ENCODE measurements around the gene BRMS1. TPM values are rescaled to one million over a fixed set of nuclear protein-coding genes. Genes with fewer than 3 reads are reported as not detected.
"Not testable (repeated sequence)": the region's sequence is repeated elsewhere in the genome, so short reads cannot be mapped to it uniquely, and the experiment has no call there.

The BRMS1 gene
- total RNA-seq, 1 experiment from 2014 or later, result 123 TPM

DNA sequence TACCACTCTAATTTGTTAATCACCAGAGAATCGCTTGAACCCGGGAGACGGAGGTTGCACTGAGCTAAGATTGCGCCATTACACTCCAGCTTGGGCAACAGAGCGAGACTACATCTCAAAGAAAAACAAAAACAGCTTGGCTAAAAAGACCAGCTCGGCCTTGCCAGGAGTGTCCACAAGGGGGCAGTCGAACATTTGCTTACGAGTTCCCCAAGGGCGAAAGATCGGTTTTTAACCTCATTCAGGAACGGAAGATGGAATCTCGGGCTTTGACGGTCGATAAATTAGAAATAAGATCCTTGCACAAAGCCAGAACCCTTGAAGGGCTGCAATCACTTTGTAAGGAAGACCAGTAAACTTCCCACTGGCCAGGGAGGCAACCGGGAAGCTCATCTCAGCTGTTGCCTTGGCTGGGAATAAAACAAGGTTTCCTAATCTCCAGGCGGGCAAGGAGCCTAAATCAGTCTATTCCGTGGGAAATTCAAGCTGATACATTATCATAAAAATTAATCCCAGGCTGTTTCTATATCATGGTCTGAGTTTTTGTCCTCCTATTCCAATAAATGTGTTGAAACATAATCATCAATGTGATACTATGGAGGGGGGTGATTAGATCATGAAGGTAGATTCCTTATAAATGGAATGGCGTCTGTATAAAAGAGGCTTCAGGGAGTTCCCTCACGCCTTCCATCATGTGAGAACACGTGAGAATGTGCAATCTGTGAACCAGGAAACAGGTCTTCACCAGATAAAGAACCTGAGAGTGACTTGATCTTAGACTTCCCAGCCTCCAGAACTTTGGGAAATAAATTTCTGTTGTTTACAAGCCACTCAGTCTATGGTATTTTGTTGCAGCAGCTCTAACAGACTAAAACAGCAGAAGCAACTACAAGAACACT is 41.5 kb upstream of the BRMS1 start:
- H3K27ac ChIP-seq (ENCODE audit: low read length), result no peak overlapping the region
- no peaks in the 10 kb centered on the region for H4K20me1 ChIP-seq (ENCODE audit: low read length)
- H3K9me2 ChIP-seq (replicated peaks; ENCODE audit: low read length), result no peaks in the 10 kb centered on the region
- POLR2A ChIA-PET (ENCODE audit: unreplicated experiment), result interaction anchor here (0.6 kb wide), 1 partner anchor 98 kb away, joined by 3 read pairs; no protein-coding TSS in a partner anchor
- no peaks in the 10 kb centered on the region for H3K27me3 ChIP-seq (ENCODE audit: low read length)
- TF ChIP-seq, protein P1, sequence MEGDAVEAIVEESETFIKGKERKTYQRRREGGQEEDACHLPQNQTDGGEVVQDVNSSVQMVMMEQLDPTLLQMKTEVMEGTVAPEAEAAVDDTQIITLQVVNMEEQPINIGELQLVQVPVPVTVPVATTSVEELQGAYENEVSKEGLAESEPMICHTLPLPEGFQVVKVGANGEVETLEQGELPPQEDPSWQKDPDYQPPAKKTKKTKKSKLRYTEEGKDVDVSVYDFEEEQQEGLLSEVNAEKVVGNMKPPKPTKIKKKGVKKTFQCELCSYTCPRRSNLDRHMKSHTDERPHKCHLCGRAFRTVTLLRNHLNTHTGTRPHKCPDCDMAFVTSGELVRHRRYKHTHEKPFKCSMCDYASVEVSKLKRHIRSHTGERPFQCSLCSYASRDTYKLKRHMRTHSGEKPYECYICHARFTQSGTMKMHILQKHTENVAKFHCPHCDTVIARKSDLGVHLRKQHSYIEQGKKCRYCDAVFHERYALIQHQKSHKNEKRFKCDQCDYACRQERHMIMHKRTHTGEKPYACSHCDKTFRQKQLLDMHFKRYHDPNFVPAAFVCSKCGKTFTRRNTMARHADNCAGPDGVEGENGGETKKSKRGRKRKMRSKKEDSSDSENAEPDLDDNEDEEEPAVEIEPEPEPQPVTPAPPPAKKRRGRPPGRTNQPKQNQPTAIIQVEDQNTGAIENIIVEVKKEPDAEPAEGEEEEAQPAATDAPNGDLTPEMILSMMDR (conservative IDR thresholded peaks at IDR 0.05; ENCODE audit: low read depth, low read length), result peak; percentile 98
- no peak for TF ChIP-seq EZH2phosphoT487 (IDR thresholded peaks at IDR 0.05; ENCODE audit: borderline replicate concordance, low read length)
- H2AFZ ChIP-seq (ENCODE audit: low read length), result peak overlapping the region; percentile 83
- no peaks in the 10 kb centered on the region for H3F3A ChIP-seq (ENCODE audit: low read length, unreplicated experiment)
- CTCF ChIA-PET, result interaction anchor here (0.5 to 1.9 kb wide), 18 partner anchors 10 to 292 kb away, joined by 3 to 17 read pairs (median 4); partner anchors contain the start of genes DPP3, MRPL11, RIN1 and SLC29A2
- 0 out of 2 replicates have a peak, but pooled peaks cover 3% of the 10 kb centered on the region for H3K4me1 ChIP-seq (ENCODE audit: insufficient read depth, low read length)
- ATAC-seq, result peak; percentile 77
- H3K4me2 ChIP-seq (ENCODE audit: low read length), result peak overlapping the region; percentile 82
- no TSS peak for BruUV-seq (replicated peaks)
- no peaks in the 10 kb centered on the region for H3K36me3 ChIP-seq (ENCODE audit: low read depth, low read length)
- intact Hi-C loops (cut with micrococcal nuclease), result loop anchor here (1.0 to 2.0 kb wide), 2 partner anchors 14 to 74 kb away; no protein-coding TSS in a partner anchor
- H3K79me2 ChIP-seq (ENCODE audit: low read length), result no peaks in the 10 kb centered on the region
- peak overlapping the region; percentile 12; the same call in 1 of the 2 replicates for H3K9ac ChIP-seq (ENCODE audit: low read length)
- no peaks in the 10 kb centered on the region for H3K9me3 ChIP-seq (ENCODE audit: low read length)
- H3K4me3 ChIP-seq (ENCODE audit: low read length), result peak overlapping the region; percentile 58
- DNase-seq, result peak; percentile 95

DNA sequence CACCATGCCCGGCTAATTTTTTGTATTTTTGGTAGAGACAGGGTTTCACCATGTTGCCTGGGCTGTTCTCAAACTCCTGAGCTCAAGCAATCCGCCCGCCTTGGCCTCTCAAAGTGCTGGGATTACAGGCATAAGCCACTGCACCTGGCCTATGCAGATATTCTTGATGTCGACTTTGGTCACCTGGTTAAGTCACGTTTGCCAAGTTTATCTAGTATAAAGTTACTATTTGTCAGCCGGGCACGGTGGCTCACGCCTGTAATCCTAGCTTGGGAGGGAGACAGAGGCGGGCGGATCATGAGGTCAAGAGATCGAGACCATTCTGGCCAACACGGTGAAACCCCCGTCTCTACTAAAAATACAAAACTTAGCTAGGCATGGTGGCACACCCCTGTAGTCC is 39.4 kb upstream of the BRMS1 start:
- H3K36me3 ChIP-seq (ENCODE audit: low read depth, low read length); BruUV-seq (replicated peaks); H3K27me3 ChIP-seq (ENCODE audit: low read length); H3K9me2 ChIP-seq (replicated peaks; ENCODE audit: low read length); POLR2A ChIA-PET (ENCODE audit: unreplicated experiment); H3K9ac ChIP-seq (ENCODE audit: low read length); intact Hi-C loops (cut with micrococcal nuclease); DNase-seq; H3K4me2 ChIP-seq (ENCODE audit: low read length); H3K27ac ChIP-seq (ENCODE audit: low read length); H3K4me3 ChIP-seq (ENCODE audit: low read length); H3K9me3 ChIP-seq (ENCODE audit: low read length); H3K4me1 ChIP-seq (ENCODE audit: insufficient read depth, low read length); H2AFZ ChIP-seq (ENCODE audit: low read length); H3K79me2 ChIP-seq (ENCODE audit: low read length); ATAC-seq; H3F3A ChIP-seq (ENCODE audit: low read length, unreplicated experiment); CTCF ChIA-PET; H4K20me1 ChIP-seq (ENCODE audit: low read length): not testable (repeated sequence)

DNA sequence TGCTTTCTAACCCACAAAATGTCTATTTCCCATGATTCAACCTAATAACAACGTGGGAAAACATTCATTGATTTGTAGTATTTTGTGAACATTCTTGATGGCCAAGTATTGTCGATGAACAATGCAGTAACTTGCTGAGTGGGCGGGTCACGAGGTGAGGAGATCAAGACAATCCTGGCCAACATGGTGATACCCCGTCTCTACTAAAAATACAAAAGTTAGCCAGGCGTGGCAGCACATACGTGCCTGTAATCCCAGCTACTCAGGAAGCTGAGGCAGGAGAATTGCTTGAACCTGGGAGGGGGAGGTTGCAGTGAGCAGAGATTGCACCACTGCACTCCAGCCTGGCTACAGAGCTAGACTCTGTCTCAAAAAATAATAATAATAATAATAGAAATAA is 35.4 kb upstream of the BRMS1 start:
- DNase-seq; POLR2A ChIA-PET (ENCODE audit: unreplicated experiment); ATAC-seq: not testable (repeated sequence)

DNA sequence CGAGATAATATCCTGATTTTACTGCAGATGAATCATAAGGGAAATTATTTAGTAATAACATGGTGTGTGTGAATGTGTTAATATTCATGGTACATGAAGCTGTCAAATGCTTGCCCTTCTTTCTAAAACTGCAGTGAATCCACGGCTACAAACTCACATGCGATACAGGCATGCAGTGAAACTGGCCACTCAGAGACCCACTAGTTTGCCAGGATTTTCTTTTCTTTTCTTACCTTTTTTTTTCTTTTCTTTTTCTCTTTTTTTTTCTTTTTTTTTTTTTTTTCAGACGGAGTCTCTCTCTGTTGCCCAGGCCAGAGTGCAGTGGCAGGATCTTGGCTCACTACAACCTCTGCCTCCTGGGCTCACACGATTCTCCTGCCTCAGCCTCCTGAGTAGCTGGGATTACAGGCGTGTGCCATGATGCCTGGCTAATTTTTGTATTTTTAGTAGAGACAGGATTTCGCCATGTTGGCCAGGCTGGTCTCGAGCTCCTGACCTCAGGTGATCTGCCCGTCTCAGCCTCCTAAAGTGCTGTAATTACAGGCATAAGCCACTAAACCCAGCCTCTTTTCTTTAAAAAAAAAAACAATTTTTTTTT is 28.9 kb upstream of the BRMS1 start:
- intact Hi-C loops (cut with micrococcal nuclease), result loop anchor here (2.0 kb wide), 1 partner anchor 13 kb away; no protein-coding TSS in a partner anchor
- DNase-seq; H3K4me3 ChIP-seq (ENCODE audit: low read length); H3K9me2 ChIP-seq (replicated peaks; ENCODE audit: low read length); ATAC-seq; H3F3A ChIP-seq (ENCODE audit: low read length, unreplicated experiment); H3K9ac ChIP-seq (ENCODE audit: low read length); H3K9me3 ChIP-seq (ENCODE audit: low read length); BruUV-seq (replicated peaks); H4K20me1 ChIP-seq (ENCODE audit: low read length); H3K27ac ChIP-seq (ENCODE audit: low read length); H2AFZ ChIP-seq (ENCODE audit: low read length); H3K27me3 ChIP-seq (ENCODE audit: low read length); H3K36me3 ChIP-seq (ENCODE audit: low read depth, low read length): not testable (repeated sequence)
- ChIA-PET CTCF (interaction anchor here (0.7 kb wide), 1 partner anchor 12 kb away, joined by 5 read pairs; no protein-coding TSS in a partner anchor), POLR2A (ENCODE audit: unreplicated experiment) (interaction anchor here (0.6 kb wide), 1 partner anchor 85 kb away, joined by 8 read pairs; the partner anchor contains the start of gene YIF1A)
- Histone ChIP-seq H3K4me2 (ENCODE audit: low read length) (peak overlapping the region; percentile 1; the same call in 1 of the 2 replicates), H3K79me2 (ENCODE audit: low read length) (peaks cover 25% of the 10 kb centered on the region), H3K4me1 (ENCODE audit: insufficient read depth, low read length) (peaks cover 25% of the 10 kb centered on the region)

More for the DNA sequence above, 35.4 kb upstream of the BRMS1 start:
- H3K4me3 ChIP-seq (ENCODE audit: low read length); H2AFZ ChIP-seq (ENCODE audit: low read length); BruUV-seq (replicated peaks); H3K4me2 ChIP-seq (ENCODE audit: low read length); H4K20me1 ChIP-seq (ENCODE audit: low read length); intact Hi-C loops (cut with micrococcal nuclease); H3K9ac ChIP-seq (ENCODE audit: low read length); CTCF ChIA-PET; H3K9me3 ChIP-seq (ENCODE audit: low read length); H3K27me3 ChIP-seq (ENCODE audit: low read length); H3F3A ChIP-seq (ENCODE audit: low read length, unreplicated experiment); H3K79me2 ChIP-seq (ENCODE audit: low read length); H3K36me3 ChIP-seq (ENCODE audit: low read depth, low read length); H3K9me2 ChIP-seq (replicated peaks; ENCODE audit: low read length); H3K27ac ChIP-seq (ENCODE audit: low read length); H3K4me1 ChIP-seq (ENCODE audit: insufficient read depth, low read length): not testable (repeated sequence)

Data from PC-3 (cell line).